ENCODE measurements around the gene CAMTA1.

Gene CAMTA1

DNA sequence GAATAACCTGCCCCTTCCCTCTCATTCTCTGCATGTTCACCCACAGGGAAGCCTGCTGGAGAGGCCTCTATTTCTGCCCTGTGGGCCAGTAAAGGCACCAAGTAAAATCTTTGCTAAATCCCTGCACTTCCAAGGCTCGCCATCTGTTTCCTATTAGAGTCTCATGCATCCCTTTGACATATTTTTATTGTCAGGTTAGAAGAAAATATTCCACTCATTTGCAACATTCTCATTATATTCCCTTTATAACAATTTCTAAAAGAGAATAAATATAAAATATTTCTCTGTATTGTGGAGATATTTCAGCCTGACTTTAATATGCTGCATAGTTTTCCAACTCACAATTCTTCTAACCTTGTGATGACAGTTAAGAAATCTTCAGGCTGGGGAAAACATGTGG, 645.4 kb downstream of the CAMTA1 start:
- no peak for DNase-seq

GRCh38 chr1:7432102-7432899, 647.0 kb downstream of the CAMTA1 start:
- DNase-seq = no peak

DNA sequence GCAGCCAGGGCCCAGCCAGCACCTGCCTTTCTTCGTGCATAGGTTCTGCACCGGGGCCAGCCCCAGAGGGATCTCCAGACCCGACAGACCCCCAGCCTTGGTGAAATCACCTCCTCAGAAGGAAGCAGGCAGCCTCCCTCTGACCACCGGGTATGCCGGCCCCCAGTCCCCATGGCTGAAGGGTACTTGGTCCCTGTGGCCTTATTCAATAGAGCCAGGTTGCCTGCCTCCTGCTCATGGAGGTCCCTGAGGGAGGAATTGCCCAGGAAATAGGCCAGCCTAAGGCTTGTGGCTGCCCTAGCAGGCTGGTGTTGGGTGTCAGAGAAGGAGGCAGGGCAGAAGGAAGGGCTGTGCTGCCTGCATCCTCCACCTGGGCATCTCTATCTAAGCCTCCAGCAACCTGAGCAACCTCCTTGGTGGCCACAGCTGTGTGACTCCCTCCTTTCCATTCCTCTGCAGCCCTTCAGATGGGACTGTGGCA, 647.7 kb downstream of the CAMTA1 start:
- DNase-seq = no peak

DNA sequence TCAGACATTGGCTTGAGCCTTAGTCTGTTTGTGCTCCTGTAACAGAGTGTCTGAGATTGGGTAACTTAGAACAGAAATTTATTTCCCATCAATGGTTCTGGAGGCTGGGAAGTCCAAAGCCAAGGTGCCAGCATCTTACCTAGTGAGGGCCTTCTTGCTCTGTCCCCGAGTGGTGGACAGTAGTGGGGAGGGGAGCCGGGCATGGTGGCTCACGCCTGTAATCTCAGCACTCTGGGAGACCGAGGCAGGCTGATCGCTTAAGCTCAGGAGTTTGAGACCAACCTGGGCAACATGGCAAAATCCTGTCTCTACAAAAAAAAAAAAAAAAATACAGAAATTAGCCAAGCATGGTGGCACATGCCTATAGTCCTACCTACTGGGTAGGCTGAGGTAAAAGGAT, 649.3 kb downstream of the CAMTA1 start:
- no peak for DNase-seq

- DNase-seq = no peak
These were observed 650.2 kb downstream of the CAMTA1 start for GRCh38 chr1:7435276-7436055.

DNA sequence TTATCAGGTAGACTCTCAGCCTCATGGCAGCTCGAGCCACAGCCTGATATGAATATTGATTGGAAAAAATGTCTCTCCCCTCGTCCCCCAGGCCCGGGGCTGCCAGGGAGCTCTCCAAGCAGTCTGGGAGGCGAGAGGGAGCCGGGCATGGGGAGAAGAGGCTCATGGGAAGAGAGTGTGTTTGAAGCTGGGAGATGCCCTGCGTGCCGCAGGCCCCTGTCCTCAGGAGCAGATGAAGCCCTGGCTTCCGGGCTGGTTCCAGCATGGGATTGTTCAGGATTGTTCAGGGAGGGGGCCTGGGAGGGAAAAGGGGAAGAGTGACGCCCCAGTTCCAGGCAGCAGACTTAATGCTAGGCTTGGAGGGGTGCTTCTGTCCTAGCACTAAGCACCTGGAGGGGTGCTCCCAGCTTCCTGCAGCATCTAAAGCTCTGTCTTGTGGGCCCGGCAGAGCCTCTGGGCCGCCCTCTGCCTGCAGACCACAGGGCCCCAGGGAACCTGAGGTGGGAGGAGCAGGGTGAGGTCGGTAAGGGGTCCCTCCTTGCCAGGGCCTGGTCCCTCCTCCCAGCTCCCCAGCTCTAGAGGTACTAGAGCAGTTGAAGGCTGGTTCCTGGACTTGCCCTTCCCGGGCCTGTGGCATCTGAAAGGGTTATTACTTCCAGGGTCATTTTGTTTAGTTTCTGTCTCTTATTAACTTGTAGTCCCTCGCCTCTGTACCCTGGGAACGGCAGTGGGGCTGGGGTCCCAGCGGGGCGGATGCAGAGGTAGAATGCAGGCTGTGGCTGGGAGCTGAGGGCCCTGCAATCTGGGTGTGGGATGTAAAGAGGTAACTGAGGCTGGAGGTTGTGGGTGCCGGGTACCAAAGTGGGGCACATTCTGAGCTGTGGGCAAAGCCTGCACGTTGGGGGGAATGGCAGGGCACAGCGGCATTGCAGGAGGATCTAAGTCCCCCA, 651.1 kb downstream of the CAMTA1 start:
- DNase-seq = no peak

DNA sequence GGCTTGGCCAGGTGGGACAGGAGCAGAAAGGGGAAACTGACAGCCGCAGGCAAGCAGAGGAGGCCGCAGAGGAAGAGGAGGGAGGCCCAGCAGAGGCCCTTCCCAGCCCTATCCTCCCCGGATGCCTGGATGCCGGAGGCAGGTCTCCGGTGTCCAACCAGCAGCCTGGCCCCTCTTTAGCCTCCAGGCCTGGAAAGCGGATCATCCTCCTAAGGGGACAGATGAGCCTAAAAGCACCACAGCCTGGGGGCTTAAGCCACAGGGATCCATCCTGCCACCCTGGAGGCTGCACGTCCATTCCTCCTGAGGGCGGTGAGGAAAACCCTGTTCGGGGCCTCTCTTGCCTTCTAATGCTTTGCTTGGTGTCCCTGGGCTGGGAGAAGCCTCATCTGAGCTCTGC, 651.8 kb downstream of the CAMTA1 start:
- no peak for DNase-seq

DNA sequence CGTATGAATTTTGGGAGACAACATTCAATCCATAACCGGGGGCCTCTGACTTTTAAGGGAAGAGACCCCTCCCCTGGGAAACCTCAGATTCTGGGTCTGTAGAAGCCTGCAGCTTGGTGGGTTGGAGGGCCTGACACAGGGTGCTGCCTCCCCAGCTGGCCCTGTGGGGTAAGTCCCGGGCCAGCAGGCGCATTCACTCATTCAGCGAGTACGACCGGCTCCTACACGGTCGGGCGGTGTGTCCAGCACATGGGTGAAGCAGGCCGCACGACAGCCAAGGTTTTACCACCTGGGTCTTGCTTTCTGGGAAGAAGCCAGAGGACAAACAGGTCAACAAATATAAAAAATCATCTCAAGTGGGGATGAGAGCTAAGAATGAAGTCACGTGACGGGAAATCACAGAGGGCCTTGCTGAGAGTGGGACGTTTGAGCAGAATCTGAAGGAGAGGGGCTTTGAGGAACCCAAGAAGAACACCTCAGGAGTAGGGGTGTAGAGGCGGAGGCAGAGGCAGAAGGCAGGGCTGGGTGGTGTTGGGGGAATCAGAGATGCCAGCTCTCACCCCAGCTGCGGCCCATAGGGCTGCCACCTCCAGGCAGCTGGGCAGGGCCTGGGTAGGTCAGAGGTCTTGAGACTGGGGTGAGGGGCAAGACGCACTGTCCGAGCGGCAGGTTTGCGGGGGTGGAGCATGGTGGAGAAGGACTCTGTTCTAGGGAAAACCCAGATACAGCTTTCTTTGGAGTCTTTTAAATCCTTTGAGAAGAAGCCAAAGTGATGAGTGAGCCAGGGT, 652.5 kb downstream of the CAMTA1 start:
- no peak for DNase-seq

DNA sequence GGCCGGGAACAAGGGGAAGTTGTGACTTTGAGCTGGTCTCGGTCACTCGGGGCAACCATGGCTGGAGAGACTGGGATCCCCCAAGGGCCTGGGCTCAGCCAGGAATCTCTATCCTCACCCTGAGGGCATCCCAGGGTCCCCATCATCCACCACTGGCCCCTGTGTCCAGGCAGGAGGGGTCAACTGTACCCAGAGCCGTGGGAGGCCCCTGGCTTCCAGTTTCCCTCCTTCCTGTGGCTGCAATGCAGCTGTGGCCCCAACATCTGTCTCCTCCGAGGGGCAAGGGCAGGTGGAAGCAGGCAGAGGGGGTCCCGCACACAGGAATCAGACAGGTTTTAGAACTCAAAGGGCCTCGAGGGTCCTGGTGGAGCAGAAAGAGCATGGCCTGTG, 653.1 kb downstream of the CAMTA1 start:
- no peak for DNase-seq

GRCh38 chr1:7438921-7439655, 653.8 kb downstream of the CAMTA1 start:
- DNase-seq = no peak

DNA sequence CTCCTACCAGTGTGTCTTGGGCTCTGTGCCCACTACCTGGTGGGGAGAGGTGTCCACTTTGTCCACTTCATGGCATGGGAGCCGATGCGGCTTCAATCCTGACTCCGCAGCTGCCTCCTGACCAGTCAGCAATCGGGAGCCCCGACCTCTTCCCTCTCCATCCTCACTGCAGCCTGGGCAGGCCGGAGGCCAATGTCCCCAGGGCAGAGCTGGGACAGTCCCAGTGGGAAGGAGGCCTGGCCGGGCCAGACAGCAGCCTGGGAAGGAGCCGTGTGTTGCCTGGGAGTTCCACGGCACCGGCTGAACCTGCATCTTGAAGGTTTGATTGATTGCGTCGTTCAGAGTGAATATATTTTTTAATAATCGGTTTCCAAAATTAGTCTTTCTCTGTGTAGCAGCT, 654.9 kb downstream of the CAMTA1 start:
- no peak for DNase-seq

DNA sequence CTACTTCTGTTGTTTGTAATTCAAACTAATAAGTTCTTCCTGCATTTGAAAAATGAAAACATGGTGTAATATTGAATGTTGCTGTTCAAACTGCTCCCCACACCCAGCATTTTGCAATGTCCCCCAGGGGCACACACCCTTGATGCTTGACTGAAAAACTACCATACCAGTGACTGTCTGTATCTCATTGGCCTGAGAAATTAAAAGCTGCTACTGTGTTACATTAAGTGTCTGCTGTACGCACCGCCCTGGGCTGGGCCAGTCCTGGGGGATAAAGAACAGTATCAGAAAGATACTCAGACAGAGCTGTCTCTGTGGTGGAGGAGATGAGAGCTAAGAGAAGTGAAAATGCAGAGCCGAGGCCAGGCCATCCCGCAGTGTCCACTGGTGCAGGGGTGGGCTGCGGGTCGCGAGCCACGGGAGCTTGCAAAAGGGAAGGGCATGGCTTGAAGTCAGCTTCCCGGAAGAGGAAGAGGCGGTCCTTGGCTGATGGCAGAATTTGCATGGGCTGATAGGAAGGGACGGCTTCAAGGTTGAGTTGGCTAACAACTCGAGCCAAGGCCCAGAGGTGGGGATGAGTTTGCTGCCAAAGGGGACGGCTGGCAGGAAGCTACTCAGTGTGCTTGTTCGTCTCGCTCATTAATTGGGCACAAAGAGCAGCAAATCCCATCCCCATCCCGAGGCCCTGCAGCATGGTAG, 656.0 kb downstream of the CAMTA1 start:
- no peak for DNase-seq

GRCh38 chr1:7442036-7442435, 656.8 kb downstream of the CAMTA1 start:
- no peak for DNase-seq

DNA sequence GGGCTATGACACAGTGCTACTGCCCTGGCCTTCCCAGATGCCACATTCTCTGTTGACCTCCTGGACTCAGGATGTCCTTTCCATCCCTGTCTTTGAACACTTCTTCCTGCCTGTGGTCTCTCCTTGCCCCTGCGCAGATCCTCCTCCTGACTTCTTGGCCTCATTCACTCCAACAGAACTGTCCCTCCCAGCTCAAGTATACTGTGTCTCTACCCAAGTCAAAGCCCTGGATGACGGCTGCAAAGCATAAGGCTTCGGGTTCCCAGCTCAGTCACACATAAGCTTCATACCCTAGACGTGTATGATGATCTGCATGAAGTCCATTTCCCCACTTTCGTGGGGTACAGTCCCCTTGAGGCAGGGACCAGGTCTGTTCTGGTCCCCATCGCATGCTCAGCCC, 657.7 kb downstream of the CAMTA1 start:
- DNase-seq = no peak

- peak in 2 of 3 donors; percentile 5 to 13 for DNase-seq
These were observed 659.1 kb downstream of the CAMTA1 start for GRCh38 chr1:7444363-7444762.

GRCh38 chr1:7447093-7447492, 661.8 kb downstream of the CAMTA1 start:
- DNase-seq = no peak

GRCh38 chr1:7447736-7448135, 662.5 kb downstream of the CAMTA1 start:
- DNase-seq = no peak

- no peak for DNase-seq
These were observed 663.7 kb downstream of the CAMTA1 start for GRCh38 chr1:7448986-7449385.

GRCh38 chr1:7449750-7450149, 664.5 kb downstream of the CAMTA1 start:
- DNase-seq = no peak

DNA sequence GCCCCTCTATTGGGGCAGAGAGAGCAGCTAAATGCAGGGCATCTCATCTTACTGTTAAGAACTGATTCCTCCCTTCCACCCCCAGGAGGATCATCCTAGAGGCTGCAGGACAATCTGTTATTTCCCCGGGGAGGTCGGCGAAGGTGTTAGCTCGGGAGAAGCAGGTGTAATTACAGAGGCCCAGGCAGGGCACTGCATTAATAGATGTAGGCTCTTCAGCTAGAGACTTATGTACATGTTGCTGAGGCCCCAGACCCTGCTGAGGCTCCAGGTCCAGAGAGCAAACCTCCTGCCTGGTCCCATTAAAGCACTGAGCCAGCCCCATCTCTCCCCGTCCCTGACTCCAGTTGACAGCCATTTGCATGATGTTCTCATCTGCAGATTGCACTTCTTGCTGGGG, 665.6 kb downstream of the CAMTA1 start:
- no peak for DNase-seq

- no peak for DNase-seq
These were observed 667.8 kb downstream of the CAMTA1 start for GRCh38 chr1:7453038-7453437.
